ENCODE data around the gene PFDN1.

Gene PFDN1

DNA sequence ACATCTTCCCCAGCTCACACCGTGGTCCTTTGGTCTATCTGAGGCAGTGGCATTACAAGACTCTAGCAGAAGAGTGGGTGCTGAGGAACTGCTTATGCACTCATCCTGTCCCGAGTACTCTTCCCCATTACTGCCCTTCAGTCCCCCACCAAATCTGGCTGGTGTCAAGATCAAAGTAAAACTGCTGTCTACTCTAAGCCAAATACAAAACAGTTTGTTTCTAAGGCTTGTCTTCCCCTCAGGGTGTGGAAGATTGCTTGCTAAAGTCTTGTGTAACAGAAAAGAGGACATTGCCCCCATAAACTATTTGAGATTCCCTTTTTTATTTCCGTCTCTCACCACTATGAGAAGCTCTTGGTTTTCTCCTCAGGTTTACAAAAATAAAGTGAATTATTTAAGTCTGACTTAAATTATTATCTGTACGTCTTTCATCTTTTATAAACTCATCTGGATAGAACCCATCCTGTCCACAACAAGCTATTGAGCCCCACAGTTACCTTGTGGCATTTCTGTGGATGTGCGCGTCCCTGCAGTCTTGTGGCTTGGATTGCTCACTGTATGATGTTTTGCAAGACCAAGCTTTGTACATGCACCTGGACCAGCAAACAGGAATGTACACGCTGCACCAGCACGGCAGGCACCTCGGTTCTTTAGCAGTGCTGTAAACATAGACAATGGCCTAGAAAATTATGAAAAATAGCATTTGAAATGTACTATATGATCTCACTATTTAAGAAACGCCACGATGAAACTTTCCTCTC is 66.9 kb downstream of the PFDN1 start:
- DNase-seq: no peak

DNA sequence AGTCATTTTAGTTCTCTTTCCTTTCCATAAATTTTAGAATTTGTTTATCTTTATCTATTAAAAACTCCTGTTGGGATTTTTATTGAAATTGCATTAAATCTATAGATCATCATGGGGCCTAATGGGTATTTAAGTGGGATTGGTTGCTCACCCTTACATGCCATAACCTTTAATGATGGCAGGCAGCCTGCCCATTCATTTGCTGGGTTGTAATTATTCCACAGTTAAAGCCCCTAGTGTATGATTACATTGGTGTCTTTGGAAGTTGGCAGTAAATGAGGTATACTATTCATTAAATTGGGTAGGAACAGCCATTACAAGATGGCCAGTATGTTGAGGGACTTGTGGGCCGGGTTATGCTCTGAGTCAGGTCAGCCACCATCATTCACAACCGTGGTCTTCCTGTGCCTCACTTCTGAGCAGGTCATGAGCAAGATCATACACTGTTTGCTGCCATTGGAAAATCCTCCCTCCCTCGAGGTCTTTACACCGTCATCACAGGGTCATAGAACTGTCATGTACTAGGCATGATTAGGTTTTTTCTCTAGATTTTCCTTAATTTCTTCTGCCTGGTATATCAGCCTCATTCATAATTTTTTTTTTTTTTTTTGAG is 68.4 kb downstream of the PFDN1 start:
- DNase-seq: no peak

GRCh38 chr5:140232731-140233130 is 70.2 kb downstream of the PFDN1 start:
- no peak for DNase-seq

- DNase-seq: no peak
Measured at GRCh38 chr5:140230373-140230772, 72.5 kb downstream of the PFDN1 start.

- DNase-seq: no peak
Measured at GRCh38 chr5:140228364-140228837, 74.5 kb downstream of the PFDN1 start.

DNA sequence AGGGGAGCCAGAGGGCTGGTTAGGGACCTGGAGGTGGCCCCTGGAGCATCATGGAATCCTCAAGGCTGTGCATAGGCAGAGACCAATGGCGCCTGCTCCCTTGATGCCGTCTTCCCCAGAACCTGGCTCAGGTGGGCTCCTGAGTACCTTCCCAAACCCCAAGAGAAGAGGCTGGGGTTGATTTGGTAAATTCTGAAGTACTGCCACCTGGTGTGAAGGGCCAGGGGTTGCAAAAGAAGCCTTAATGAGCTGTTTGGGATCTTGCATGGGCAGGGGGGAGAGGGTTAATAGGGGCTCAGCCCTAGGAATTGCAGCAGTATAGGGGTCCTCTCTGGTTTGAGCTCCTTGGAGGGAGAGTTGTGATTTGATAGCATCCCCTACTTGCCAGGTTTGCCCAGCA is 75.9 kb downstream of the PFDN1 start:
- no peak for DNase-seq

DNA sequence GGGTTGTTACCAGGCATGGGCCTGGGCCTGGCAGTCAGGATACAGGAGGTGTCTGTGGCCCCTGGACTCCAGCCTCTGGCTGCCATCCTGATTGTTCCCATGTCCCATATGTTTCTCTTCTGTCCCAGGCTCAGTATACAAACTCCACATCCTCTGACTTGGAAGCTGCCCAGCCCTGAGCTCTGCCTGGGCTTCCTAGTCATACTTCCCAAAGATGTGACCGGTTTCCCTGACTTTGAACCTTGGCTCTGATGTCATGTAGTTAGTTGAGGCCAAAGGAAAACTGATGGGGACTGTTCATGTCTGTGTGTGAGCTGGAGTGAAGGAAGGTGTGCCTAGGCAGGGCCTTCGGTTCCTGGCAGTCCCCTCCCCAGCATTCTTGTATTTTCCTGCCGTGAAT is 77.5 kb downstream of the PFDN1 start:
- no peak for DNase-seq

DNA sequence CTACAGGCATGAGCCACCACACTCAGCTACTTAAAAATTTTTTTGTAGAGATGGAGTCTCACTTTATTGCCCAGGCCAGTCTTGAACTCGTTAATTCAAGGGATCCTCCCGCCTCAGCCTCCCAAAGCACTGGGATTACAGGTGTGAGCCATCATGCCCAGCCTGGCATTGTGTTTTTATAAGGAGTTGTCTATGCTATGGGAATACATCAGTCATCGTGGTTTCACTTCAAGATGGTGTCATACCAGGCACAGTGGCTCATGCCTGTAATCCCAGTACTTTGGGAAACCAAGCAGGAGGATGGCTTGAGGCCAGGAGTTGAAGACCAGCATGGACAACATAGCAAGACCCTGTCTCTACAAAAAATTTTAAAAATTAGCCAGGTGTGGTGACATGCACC is 78.2 kb downstream of the PFDN1 start:
- DNase-seq: no peak

DNA sequence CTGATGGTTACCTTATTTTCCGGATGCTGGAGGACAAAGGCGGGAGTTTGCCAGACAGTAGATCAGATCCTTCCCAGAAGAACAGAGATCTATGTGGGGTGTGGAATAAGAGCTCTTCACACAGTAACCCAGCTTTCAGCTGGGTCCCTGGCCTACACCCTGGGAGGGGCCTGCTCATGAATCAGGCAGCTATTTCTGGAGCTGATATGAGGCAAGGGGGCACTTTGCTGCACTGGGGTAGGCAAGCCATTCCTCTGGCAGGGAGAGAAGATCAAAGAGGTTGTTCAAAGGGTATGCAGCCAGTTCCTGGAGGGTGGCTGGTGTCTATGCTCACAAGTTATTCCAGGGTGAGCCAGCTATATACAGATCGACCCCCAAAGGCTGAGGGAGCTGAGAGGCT is 79.3 kb downstream of the PFDN1 start:
- DNase-seq: no peak

GRCh38 chr5:140222416-140222815 is 80.5 kb downstream of the PFDN1 start:
- DNase-seq: no peak

GRCh38 chr5:140221697-140222223 is 81.1 kb downstream of the PFDN1 start:
- DNase-seq: peak; percentile 56

DNA sequence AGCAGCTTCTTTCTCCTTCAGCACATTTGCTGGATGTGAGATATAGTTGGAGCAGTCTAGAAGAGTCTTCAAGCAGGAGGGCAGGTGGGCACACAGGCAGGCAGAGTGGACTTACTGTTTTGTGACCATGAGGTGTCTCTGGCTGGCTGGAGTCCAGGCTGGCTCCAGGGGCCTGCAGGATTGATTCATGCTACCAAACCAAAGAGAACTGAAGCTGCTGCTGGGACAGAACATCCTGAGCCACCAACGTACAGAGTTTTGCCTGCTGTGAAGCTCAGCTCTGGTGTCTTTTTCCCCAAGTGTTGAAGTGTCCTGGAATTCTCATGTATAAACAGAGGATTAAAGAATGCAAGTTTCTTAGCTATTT is 82.2 kb downstream of the PFDN1 start:
- no peak for DNase-seq

GRCh38 chr5:140220032-140220697 is 82.7 kb downstream of the PFDN1 start:
- DNase-seq: peak; percentile 65

GRCh38 chr5:140219068-140219991 is 83.6 kb downstream of the PFDN1 start:
- no peak for DNase-seq

DNA sequence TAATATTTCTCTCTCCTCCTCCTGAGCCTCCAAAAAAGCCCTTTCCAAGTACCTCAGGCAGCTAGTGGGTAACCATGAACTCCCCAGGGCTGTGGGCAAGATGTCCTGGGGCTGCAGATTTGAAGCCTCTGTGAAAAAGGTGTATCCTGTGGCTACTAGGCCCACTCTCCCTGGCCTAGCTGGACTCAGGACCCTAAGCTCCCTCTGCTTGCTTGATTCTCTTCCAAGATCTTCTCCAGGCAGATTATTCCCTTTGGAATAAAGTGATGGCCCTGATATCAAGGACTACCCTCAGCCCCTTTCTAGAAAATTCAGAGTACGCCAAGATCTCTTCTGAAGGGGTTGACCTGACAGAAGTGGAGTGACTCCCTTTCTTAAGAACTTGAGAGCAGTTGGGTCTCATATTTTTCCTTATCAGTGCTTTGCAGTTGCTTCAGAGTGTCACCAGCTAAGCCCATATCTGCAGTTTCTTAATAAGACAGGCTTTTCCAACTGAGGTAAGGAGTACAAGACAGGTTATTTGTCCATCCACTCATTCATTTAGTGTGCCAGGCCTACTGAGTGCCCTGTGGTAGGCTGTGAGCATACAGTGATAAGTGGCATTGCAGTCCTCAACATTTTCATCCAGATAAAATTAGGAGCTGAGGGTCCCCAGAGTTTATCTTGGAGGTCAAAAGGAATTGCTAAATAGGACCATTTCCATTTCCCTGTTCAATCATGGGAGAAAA is 85.4 kb downstream of the PFDN1 start:
- DNase-seq: no peak

GRCh38 chr5:140216478-140217074 is 86.3 kb downstream of the PFDN1 start:
- no peak for DNase-seq

DNA sequence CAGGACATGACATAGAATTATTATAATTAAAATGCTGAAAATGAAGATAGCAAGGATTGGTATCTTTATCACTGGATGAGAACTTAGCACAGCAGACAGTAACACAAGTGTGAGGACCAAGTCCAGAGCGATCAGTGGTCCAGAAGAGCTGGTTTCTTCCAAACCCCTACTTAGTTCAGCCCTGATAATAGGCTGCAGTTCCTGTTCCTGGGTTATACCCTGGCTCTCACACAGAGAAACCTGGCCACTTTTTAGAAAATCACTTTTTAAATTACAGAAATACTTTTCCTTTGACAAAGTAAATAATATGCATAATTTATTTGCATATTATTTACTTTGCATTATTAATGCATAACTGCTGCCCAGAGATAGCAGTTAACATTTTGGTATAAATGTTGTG is 87.6 kb downstream of the PFDN1 start:
- no peak for DNase-seq

GRCh38 chr5:140214831-140215230 is 88.1 kb downstream of the PFDN1 start:
- DNase-seq: peak; percentile 39

GRCh38 chr5:140213370-140213983 is 89.4 kb downstream of the PFDN1 start:
- peak; percentile 57 for DNase-seq

GRCh38 chr5:140208065-140208464 is 94.8 kb downstream of the PFDN1 start:
- DNase-seq: no peak

All from activated CD4-positive, alpha-beta T cell treated with anti-CD3 and anti-CD28 coated beads, Interleukin-10, Interleukin-2, amounts not matched to agents 100 ng/mL and 50 ng/mL, durations not matched to agents 16 hours and 8 hours (primary cell).